B cell (primary cell): ENCODE data around the gene SFXN5. TPM values are rescaled to one million over a fixed set of nuclear protein-coding genes. Genes with fewer than 3 reads are reported as not detected.

Source experiments
- ATAC-seq: fragments of 200-7000 bp; cut with Tn5 transposase; one replicate; pipeline ENCODE4 v1.10.0; 2021; ENCODE audit warnings: low read depth, mild to moderate bottlenecking, moderate number of reproducible peaks, moderate library complexity
- CTCF ChIA-PET: fragments of 350-600 bp; sonication (Branson Sonifier 250); formaldehyde crosslinking; loops from one replicate; lab custom pipeline; 2021; ENCODE audit warnings: antibody characterized with exemption, inconsistent platforms; lab: Charles Lee
- POLR2A ChIA-PET: fragments of 350-600 bp; sonication (Branson Sonifier 250); formaldehyde crosslinking; loops from one replicate; lab custom pipeline; 2021; ENCODE audit warnings: antibody characterized with exemption; lab: Charles Lee
- DNase-seq: peaks from one replicate; pipeline ENCODE4 v3.0.0; 2013
- H2AFZ ChIP-seq: 2 replicates; pipeline ENCODE4 v1.6.1; 2012; ENCODE audit warnings: mild to moderate bottlenecking, low read depth, low read length; ENCODE audit not compliant: insufficient read depth, poor library complexity, severe bottlenecking
- H3K27ac ChIP-seq, 2 donors: 1 replicate in 1 of 2; 2 replicates in 1 of 2; pipeline ENCODE4 v1.5.1; 2012 to 2013; ENCODE audit warnings: low read length in 2 of 2, mild to moderate bottlenecking in 2 of 2, moderate library complexity in 1 of 2
- H3K27me3 ChIP-seq, 4 experiments: fragments of 200-600 bp in 1 of 4; sonication (generic) in 1 of 4; replicated peaks in 1 of 4; 1 replicate in 2 of 4; 2 replicates in 2 of 4; pipeline versions ENCODE4 v1.6.1 to v1.7.0; 2013 to 2016; ENCODE audit warnings: low read length in 3 of 4, mild to moderate bottlenecking in 2 of 4, mixed read lengths in 1 of 4, moderate library complexity in 1 of 4; ENCODE audit not compliant: insufficient read depth in 4 of 4, control insufficient read depth in 3 of 4; ENCODE audit errors: control extremely low read depth in 1 of 4
- H3K36me3 ChIP-seq, 2 experiments: replicated peaks in 1 of 2; 1 replicate in 1 of 2; 2 replicates in 1 of 2; pipeline versions ENCODE4 v1.6.1 to v1.7.1; 2013; ENCODE audit warnings: low read length in 1 of 2; ENCODE audit not compliant: insufficient read depth in 2 of 2, control insufficient read depth in 1 of 2; ENCODE audit errors: control extremely low read depth in 1 of 2, extremely low read depth in 1 of 2
- H3K4me1 ChIP-seq, 2 donors: fragments of 200-600 bp in 1 of 2; sonication (generic) in 1 of 2; 1 replicate in 1 of 2; 2 replicates in 1 of 2; pipeline versions ENCODE4 v1.5.1 to v1.6.1; 2013 to 2017; ENCODE audit warnings: low read length in 2 of 2; ENCODE audit not compliant: control insufficient read depth in 2 of 2, insufficient read depth in 2 of 2
- H3K4me2 ChIP-seq: replicated peaks from 2 replicates; pipeline ENCODE3; 2012; ENCODE audit warnings: mild to moderate bottlenecking, low read depth, low read length; ENCODE audit not compliant: poor library complexity, severe bottlenecking
- H3K4me3 ChIP-seq, 5 experiments: fragments of 200-600 bp in 1 of 5; sonication (generic) in 1 of 5; 1 replicate in 3 of 5; 2 replicates in 2 of 5; pipeline versions ENCODE4 v1.5.1 to v1.7.0; 2011 to 2016; ENCODE audit warnings: low read length in 4 of 5, mild to moderate bottlenecking in 4 of 5, low read depth in 2 of 5, control low read depth in 1 of 5, moderate library complexity in 1 of 5; ENCODE audit not compliant: insufficient read depth in 1 of 5; ENCODE audit errors: control extremely low read depth in 1 of 5, extremely low read depth in 1 of 5
- H3K79me2 ChIP-seq: fragments of 200-600 bp; sonication (generic); one replicate; pipeline ENCODE4 v1.6.0; 2016; ENCODE audit warnings: low read length; ENCODE audit not compliant: control insufficient read depth, insufficient read depth
- H3K9ac ChIP-seq: fragments of 200-600 bp; sonication (generic); 2 replicates; pipeline ENCODE4 v1.6.1; 2017; ENCODE audit warnings: mild to moderate bottlenecking, low read length, moderate library complexity
- H3K9me3 ChIP-seq, 3 donors: one replicate each; pipeline versions ENCODE4 v1.6.1 to v1.7.1; 2013; ENCODE audit warnings: low read length in 2 of 3; ENCODE audit not compliant: control insufficient read depth in 2 of 3, insufficient read depth in 1 of 3; ENCODE audit errors: control extremely low read depth in 1 of 3
- H4K20me1 ChIP-seq: 2 replicates; pipeline ENCODE4 v1.6.0; 2012; ENCODE audit warnings: mild to moderate bottlenecking, low read length; ENCODE audit not compliant: insufficient read depth, control insufficient read depth, poor library complexity, severe bottlenecking
- H3K27ac Mint-ChIP-seq: one replicate; pipeline ENCODE4 v1.8.0; 2021; ENCODE audit warnings: mixed read lengths
- H3K27me3 Mint-ChIP-seq: one replicate; pipeline ENCODE4 v1.8.0; 2021; ENCODE audit warnings: mixed read lengths
- H3K4me1 Mint-ChIP-seq: one replicate; pipeline ENCODE4 v1.8.0; 2021; ENCODE audit warnings: mixed read lengths
- H3K4me3 Mint-ChIP-seq: one replicate; pipeline ENCODE4 v1.8.0; 2021; ENCODE audit warnings: mixed read lengths
- H3K9me3 Mint-ChIP-seq: one replicate; pipeline ENCODE4 v1.8.0; 2022; ENCODE audit warnings: mixed read lengths; ENCODE audit not compliant: insufficient read depth
- CTCF ChIP-seq: fragments of 200-600 bp; IDR thresholded peaks from one replicate; pipeline ENCODE4 v1.8.0; 2022; ENCODE audit warnings: antibody characterized with exemption, mild to moderate bottlenecking
- EZH2 ChIP-seq: IDR thresholded peaks from 2 replicates; pipeline ENCODE4 v1.6.1; 2012; ENCODE audit warnings: borderline replicate concordance, low read depth, mild to moderate bottlenecking, moderate library complexity, low read length; ENCODE audit not compliant: insufficient read depth, poor library complexity, severe bottlenecking
- WGBS: methylation state at CpG from one replicate; pipeline ENCODE4 v1.1.5; 2013; ENCODE audit warnings: missing lambda C conversion rate; ENCODE audit not compliant: insufficient coverage; 5-methylcytosine and 5-hydroxymethylcytosine counted together
- intact Hi-C: fragments of 100-400 bp; cut with micrococcal nuclease; formaldehyde crosslinking; loops from one replicate; pipeline ENCODE4 v1.10.0; 2022
- polyA plus RNA-seq: library from polyadenylated mRNA; depleted of rRNA; stranded (reverse); fragments of >200 nt; gene quantifications from 2 replicates; pipeline ENCODE4 v1.2.3, GENCODE V29; 2012
- total RNA-seq, 2 donors: library from RNA; stranded (reverse); fragments of 120-200 nt in 1 of 2; gene quantifications; 1 replicate in 1 of 2; 2 replicates in 1 of 2; pipeline versions ENCODE4 v1.2.3 to v1.2.4, GENCODE V29; 2013 to 2022

SFXN5 gene
- total and polyA plus RNA-seq, 2 donors (not counting 1 experiment from before 2014, with no cell fraction given): 8.0 to 16.9 TPM

- 82% methylated on average over 5 of the region's 5 CpGs for WGBS
- intact Hi-C loops: no loop called here
- ATAC-seq (no peak), DNase-seq (no peak)
- H2AFZ ChIP-seq: no peak overlapping the region
- H3K79me2 ChIP-seq: no peaks in the 10 kb centered on the region
- no peaks in the 10 kb centered on the region for H3K4me1 ChIP-seq
- H3K27ac ChIP-seq: no peak overlapping the region
- H3K4me3 ChIP-seq: no peak overlapping the region
- Mint-ChIP-seq H3K27me3 (peaks cover 16% of the 10 kb centered on the region), H3K27ac (no peak overlapping the region), H3K4me1 (no peaks in the 10 kb centered on the region), H3K4me3 (no peak overlapping the region), H3K9me3 (no peaks in the 10 kb centered on the region)
- H4K20me1 ChIP-seq: no peaks in the 10 kb centered on the region
- no peak overlapping the region for H3K4me2 ChIP-seq
- no peaks in the 10 kb centered on the region for H3K27me3 ChIP-seq
- no peak for TF ChIP-seq CTCF
- TF ChIP-seq EZH2: no peak
- H3K9me3 ChIP-seq: no peaks in the 10 kb centered on the region
- H3K36me3 ChIP-seq: no peaks in the 10 kb centered on the region
- CTCF ChIA-PET: interaction anchor here (1.6 kb wide), 1 partner anchor 42 kb away, joined by 3 read pairs; no protein-coding TSS in a partner anchor
- POLR2A ChIA-PET: no interaction called here
- H3K9ac ChIP-seq: no peak overlapping the region
Observed at GRCh38 chr2:72938455-72938854, 133.1 kb downstream of the SFXN5 start.

GRCh38 chr2:72937356-72937669 is 134.2 kb downstream of the SFXN5 start:
- H2AFZ ChIP-seq: no peak overlapping the region
- no peaks in the 10 kb centered on the region for H3K4me1 ChIP-seq
- H3K4me3 Mint-ChIP-seq: no peak overlapping the region
- no peaks in the 10 kb centered on the region for H3K36me3 ChIP-seq
- H3K27me3 Mint-ChIP-seq: peaks cover 16% of the 10 kb centered on the region
- H3K27ac Mint-ChIP-seq: no peak overlapping the region
- H3K79me2 ChIP-seq: no peaks in the 10 kb centered on the region
- ChIA-PET CTCF (no interaction called here), POLR2A (no interaction called here)
- no peak overlapping the region for H3K9ac ChIP-seq
- H3K9me3 ChIP-seq: no peaks in the 10 kb centered on the region
- 92% methylated on average over 12 of the region's 15 CpGs for WGBS
- H3K4me2 ChIP-seq: no peak overlapping the region
- no peaks in the 10 kb centered on the region for H3K4me1 Mint-ChIP-seq
- H4K20me1 ChIP-seq: no peaks in the 10 kb centered on the region
- ATAC-seq (no peak), DNase-seq (no peak)
- no peaks in the 10 kb centered on the region for H3K9me3 Mint-ChIP-seq
- no peak overlapping the region for H3K27ac ChIP-seq
- H3K27me3 ChIP-seq: peaks cover 0 to 5% (median 0%) of the 10 kb centered on the region in 4 experiments
- intact Hi-C loops: no loop called here
- no peak overlapping the region for H3K4me3 ChIP-seq
- TF ChIP-seq CTCF: no peak
- TF ChIP-seq EZH2: no peak
